Neural cell (in vitro differentiated cells): ENCODE data around the gene FABP1.
A peak's percentile ranks its signal among the peaks of the same experiment; 100 is the strongest.

Experiments used
- CTCF ChIP-seq: fragments of 450-650 bp; IDR thresholded peaks from 2 replicates; pipeline ENCODE4 v1.5.1; 2014; ENCODE audit warnings: antibody characterized with exemption, mild to moderate bottlenecking, moderate library complexity; ENCODE audit not compliant: poor library complexity, severe bottlenecking
- EP300 ChIP-seq: fragments of 450-650 bp; conservative IDR thresholded peaks from 2 replicates; pipeline ENCODE4 v1.6.1; 2014; ENCODE audit warnings: antibody characterized with exemption, mild to moderate bottlenecking, moderate library complexity; ENCODE audit not compliant: poor library complexity, severe bottlenecking
- EZH2 ChIP-seq: fragments of 200-600, 300-800 bp; shearing (Covaris generic), sonication (generic); IDR thresholded peaks from 2 replicates; pipeline ENCODE4 v1.6.1; 2014; ENCODE audit warnings: antibody characterized with exemption, low read length, borderline replicate concordance, mild to moderate bottlenecking; ENCODE audit not compliant: insufficient read depth, poor library complexity, severe bottlenecking
- MXI1 ChIP-seq: fragments of 450-650 bp; conservative IDR thresholded peaks from 2 replicates; pipeline ENCODE4 v1.6.1; 2014; ENCODE audit warnings: antibody characterized with exemption, mild to moderate bottlenecking; ENCODE audit not compliant: poor library complexity, severe bottlenecking
- POLR2AphosphoS5 ChIP-seq: IDR thresholded peaks from 2 replicates; pipeline ENCODE4 v1.6.1; 2012
- RAD21 ChIP-seq: fragments of 450-650 bp; conservative IDR thresholded peaks from 2 replicates; pipeline ENCODE4 v1.6.1; 2014; ENCODE audit warnings: antibody characterized with exemption, mild to moderate bottlenecking, moderate library complexity
- REST ChIP-seq: IDR thresholded peaks from 2 replicates; pipeline ENCODE4 v1.6.1; 2012; ENCODE audit warnings: borderline replicate concordance
- SMC3 ChIP-seq: fragments of 450-650 bp; conservative IDR thresholded peaks from 2 replicates; pipeline ENCODE4 v1.6.1; 2014; ENCODE audit warnings: antibody characterized with exemption, mild to moderate bottlenecking, moderate library complexity; ENCODE audit not compliant: poor library complexity
- TAF1 ChIP-seq: IDR thresholded peaks from 2 replicates; pipeline ENCODE4 v1.6.1; 2012; ENCODE audit warnings: low read depth

GRCh38 chr2:88159955-88160415, 32.1 kb upstream of the FABP1 start:
- TF ChIP-seq SMC3: peak; percentile 93
- peak; percentile 90 for TF ChIP-seq CTCF
- TF ChIP-seq EZH2: no peak
- no peak for TF ChIP-seq REST
- TF ChIP-seq EP300: no peak
- no peak for TF ChIP-seq POLR2AphosphoS5
- peak; percentile 89 for TF ChIP-seq RAD21
- TF ChIP-seq MXI1: no peak
- TF ChIP-seq TAF1: no peak
